SW480 (cell line): Measurements from ENCODE around the gene CACHD1.

ENCODE experiments used
- DNase-seq: peaks from one replicate; pipeline ENCODE4 v3.0.0-alpha.2; 2016; ENCODE audit warnings: low spot score

CACHD1 gene

GRCh38 chr1:64550510-64550909 lies 80.6 kb downstream of the CACHD1 start:
- no peak for DNase-seq

- DNase-seq = no peak
Observed at GRCh38 chr1:64550946-64551605, 81.1 kb downstream of the CACHD1 start.

GRCh38 chr1:64553285-64553684 lies 83.4 kb downstream of the CACHD1 start:
- no peak for DNase-seq

DNA sequence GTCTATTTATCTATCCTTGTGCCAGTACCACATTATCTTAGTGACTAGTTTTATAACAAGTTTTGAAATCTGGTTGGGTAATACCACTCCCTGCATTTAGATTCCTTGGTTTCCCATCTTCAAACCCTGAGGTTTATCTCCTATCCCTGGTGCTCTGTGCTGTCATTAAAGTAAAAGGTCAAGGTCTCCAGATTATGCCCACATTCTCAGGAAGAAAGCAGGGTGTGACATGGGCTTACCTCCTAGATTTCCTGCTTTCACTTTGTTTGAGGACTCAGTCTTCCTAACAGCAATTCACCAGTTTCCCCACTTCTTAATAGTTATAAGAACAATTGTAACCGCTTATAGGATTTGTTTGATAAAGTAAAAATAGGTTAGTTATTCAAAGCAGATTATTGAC lies 86.0 kb downstream of the CACHD1 start:
- no peak for DNase-seq

- no peak for DNase-seq
Observed at GRCh38 chr1:64561993-64562392, 92.1 kb downstream of the CACHD1 start.

DNA sequence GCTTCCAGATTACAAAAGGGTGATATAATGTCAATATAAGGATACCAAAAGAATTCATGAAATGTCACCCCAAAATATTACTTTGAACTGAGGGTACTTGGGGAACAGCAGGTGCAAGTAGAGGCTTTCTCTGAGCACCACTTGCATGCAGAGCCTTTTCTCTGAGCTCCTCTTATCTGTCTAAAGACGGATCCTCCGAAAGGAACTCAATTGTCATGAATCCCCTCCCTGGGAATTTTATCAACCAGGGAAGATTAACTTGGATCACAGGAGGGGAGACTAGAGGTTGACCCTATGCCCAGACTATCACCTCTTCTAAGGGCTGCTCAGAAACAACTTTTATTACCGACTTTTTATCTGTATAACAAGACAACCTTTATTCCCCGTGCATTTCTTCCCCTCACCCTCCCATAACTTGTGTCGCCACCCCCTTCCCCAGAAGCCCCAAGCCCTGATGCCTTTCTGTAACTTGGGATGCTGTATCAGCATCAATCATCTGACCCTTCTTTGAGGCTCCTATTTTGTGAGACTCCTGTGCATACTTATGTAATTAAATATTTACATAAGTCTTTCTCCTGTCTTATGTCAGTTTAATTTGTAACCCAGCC lies 94.1 kb downstream of the CACHD1 start:
- DNase-seq = no peak

GRCh38 chr1:64564891-64565290 lies 95.0 kb downstream of the CACHD1 start:
- no peak for DNase-seq

- no peak for DNase-seq
Observed at GRCh38 chr1:64567426-64568170, 97.7 kb downstream of the CACHD1 start.

DNA sequence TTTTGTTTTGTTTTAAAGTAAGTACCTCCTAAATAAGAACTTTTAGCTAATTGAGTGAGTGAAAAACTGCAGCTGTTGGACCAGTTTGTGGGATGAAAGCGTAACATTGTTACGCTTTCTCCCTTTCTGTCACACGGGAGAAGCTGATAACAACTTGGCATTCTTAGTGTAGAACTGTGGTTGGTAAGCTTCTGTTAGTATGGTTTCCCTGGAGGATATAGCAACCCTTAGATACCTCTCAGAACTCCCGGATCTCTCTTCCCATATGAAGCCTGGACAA lies 98.2 kb downstream of the CACHD1 start:
- DNase-seq = no peak

- DNase-seq = no peak
Observed at GRCh38 chr1:64569411-64569810, 99.5 kb downstream of the CACHD1 start.

DNA sequence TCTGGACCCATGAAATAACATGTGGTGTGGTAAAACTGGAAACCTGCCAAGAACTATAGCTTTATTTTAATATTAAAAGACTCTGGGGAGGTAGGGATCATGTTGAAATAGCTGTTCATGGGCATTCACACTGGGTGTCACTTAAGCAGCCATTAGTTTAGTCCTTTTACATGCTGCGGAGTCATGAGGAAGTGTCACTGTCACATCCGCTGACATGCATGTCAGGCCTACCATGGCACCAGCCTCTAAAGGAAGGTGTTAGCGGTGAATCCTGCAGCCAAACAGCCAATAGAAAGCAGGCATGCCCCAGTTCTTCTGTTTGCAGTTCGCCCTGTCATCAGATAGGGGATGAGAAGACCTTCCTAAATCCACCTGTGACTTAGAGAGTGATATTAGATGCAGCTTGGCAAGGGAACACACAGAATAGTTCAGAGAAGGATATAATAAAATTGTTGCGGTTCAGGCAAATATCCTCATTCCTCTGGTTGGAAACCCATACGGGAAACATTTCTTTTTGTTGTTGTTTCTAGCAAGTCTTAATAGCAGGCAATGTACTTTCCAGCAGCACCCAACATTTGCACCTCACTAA lies 100.4 kb downstream of the CACHD1 start:
- no peak for DNase-seq

DNA sequence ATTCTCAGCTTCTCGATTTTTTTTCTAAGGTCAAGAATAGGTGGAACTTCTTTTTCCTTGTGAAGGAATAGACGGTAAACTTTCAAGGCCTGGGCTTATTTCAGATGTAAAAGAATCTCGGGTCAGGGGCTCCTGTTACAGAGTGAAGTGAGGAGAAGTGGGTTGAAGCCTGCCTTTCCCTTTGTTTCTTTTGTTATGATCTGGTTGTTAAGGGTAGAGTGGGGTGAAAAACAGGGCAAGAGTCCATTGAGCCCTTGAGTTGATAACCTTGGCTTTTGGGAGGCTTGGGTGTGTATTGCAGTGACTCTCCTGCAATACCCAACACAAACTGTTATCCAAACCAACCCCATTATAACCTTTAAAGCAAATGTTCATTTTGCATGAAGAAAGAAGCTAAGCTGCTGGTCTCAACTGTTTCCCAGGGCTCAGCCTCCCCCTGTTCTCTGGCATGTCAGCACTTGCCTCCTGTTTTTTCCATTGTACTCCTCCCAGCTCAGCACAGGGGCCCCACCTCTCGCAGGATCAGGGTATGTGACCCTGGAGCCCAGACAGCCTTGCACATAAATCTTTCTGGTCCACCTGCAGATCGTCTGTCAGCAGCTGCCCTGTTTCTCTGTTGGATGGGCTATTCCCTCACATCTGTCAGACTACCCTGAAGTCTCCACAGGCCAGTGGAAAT lies 102.4 kb downstream of the CACHD1 start:
- DNase-seq = no peak

DNA sequence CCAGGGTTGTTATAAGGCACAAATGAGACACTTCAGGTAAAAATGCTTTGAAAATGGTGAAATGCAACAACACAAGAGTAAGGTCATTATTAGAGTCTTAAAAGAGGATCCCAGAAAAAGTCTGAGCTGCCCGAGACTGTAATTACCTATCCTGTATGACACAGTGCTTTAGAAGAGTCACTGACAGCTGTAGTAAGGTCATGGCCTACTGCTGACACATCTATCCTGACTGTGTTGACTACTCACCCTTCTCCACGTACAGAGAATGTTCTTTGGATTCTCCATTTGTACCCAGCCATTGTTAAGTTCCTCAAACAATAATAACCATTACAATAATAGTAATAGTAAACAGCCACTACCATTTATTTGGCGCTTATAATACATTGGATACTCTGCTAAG lies 104.4 kb downstream of the CACHD1 start:
- no peak for DNase-seq

- no peak for DNase-seq
Observed at GRCh38 chr1:64575881-64576676, 106.2 kb downstream of the CACHD1 start.

- no peak for DNase-seq
Observed at GRCh38 chr1:64578270-64578973, 108.5 kb downstream of the CACHD1 start.

- DNase-seq = no peak
Observed at GRCh38 chr1:64579767-64580166, 109.8 kb downstream of the CACHD1 start.

- no peak for DNase-seq
Observed at GRCh38 chr1:64581135-64581842, 111.4 kb downstream of the CACHD1 start.

DNA sequence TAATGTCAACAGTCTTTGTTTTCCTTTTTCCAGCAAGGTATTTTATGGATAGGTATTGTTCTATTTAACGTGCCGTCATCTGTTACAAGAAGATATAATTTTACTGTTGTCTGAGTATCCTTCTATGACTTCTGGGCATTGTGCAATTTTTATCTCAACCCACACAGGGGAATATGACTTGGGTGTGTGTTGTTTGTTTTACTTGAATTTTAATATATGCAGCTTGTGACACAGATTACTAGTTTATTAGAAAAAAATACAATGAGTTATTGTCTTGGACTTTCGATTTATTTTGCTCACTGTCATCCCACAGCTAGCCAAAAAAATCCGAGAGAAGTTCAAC lies 111.9 kb downstream of the CACHD1 start:
- no peak for DNase-seq

DNA sequence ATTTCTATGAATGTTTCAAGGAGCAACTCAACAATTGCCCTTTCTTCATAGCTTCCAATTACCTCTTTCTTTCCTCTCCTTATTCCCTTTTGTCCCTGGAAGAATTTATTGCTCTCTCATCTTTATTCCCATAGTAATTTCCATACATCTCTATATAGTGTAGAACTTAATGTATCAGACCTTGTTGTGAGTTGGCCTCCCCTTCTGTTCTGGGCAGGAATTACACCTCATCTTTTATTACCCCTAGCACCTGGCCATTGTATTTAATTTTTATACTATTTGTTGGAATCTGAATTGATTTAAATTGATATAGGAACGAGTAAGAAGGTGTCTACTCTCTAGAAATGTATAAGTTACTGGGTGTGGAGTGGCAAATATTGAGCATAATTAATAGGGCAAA lies 114.5 kb downstream of the CACHD1 start:
- DNase-seq = peak; percentile 8

GRCh38 chr1:64588876-64589275 lies 118.9 kb downstream of the CACHD1 start:
- DNase-seq = no peak

DNA sequence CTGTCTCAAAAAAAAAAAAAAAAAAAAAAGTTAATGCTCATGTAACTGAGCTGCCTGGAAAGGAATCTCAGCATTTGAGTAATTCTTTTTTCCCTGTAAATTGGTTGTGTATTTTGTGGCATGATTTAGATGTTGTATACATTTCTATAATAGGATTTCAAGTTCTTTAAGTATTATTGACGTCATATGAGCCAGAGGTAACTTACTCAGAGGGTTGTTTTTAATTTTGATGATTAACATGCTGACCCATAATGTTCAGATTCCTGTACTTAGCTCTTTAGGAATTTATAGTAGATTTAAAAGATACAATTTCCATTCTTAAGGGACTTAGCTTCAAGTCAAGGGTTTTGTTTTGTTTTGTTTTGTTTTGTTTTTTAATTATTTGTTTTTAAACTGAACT lies 120.4 kb downstream of the CACHD1 start:
- no peak for DNase-seq
